H9 (cell line): ENCODE results near the gene COA8. TPM values are rescaled to one million over a fixed set of nuclear protein-coding genes. Genes with fewer than 3 reads are reported as not detected.

Source experiments
- DNase-seq: peaks from one replicate; pipeline ENCODE4 v3.0.0-alpha.2; 2017
- H2AFZ ChIP-seq: one replicate; pipeline ENCODE4 v1.6.1; 2013; ENCODE audit warnings: mild to moderate bottlenecking, low read length, control low read depth, moderate library complexity
- H2AK5ac ChIP-seq: 2 replicates; pipeline ENCODE4 v1.6.1; 2013; ENCODE audit warnings: low read length, control low read depth, mixed read lengths; ENCODE audit not compliant: insufficient read length
- H2BK120ac ChIP-seq: one replicate; pipeline ENCODE4 v1.6.1; 2013; ENCODE audit warnings: low read depth, mild to moderate bottlenecking, low read length, control low read depth, inconsistent platforms; ENCODE audit not compliant: poor library complexity, severe bottlenecking
- H2BK12ac ChIP-seq: 2 replicates; pipeline ENCODE4 v1.6.1; 2013; ENCODE audit warnings: low read length, control low read depth, mixed read lengths, low read depth; ENCODE audit not compliant: insufficient read length
- H2BK15ac ChIP-seq: 2 replicates; pipeline ENCODE4 v1.6.1; 2013; ENCODE audit warnings: low read depth, low read length, control low read depth
- H2BK20ac ChIP-seq: one replicate; pipeline ENCODE4 v1.6.1; 2013; ENCODE audit warnings: low read depth, mild to moderate bottlenecking, low read length, control low read depth, inconsistent platforms; ENCODE audit not compliant: poor library complexity, severe bottlenecking
- H2BK5ac ChIP-seq: 2 replicates; pipeline ENCODE4 v1.6.1; 2013; ENCODE audit warnings: low read length, control low read depth, mixed read lengths; ENCODE audit not compliant: insufficient read length
- H3K14ac ChIP-seq: 2 replicates; pipeline ENCODE4 v1.6.1; 2013; ENCODE audit warnings: low read length, control low read depth; ENCODE audit not compliant: insufficient read depth
- H3K18ac ChIP-seq: 2 replicates; pipeline ENCODE4 v1.6.1; 2013; ENCODE audit warnings: low read depth, mild to moderate bottlenecking, mixed read lengths, low read length, control low read depth; ENCODE audit not compliant: insufficient read length
- H3K23ac ChIP-seq: 2 replicates; pipeline ENCODE4 v1.6.1; 2013; ENCODE audit warnings: low read length, control low read depth, mixed read lengths, low read depth; ENCODE audit not compliant: insufficient read length
- H3K23me2 ChIP-seq: 2 replicates; pipeline ENCODE4 v1.6.1; 2013; ENCODE audit warnings: low read depth, mild to moderate bottlenecking, mixed read lengths, low read length, control low read depth; ENCODE audit not compliant: insufficient read length, poor library complexity, severe bottlenecking
- H3K27ac ChIP-seq: 2 replicates; pipeline ENCODE4 v1.5.1; 2013; ENCODE audit warnings: low read length, control low read depth, mixed read lengths, low read depth; ENCODE audit not compliant: insufficient read length
- H3K27me3 ChIP-seq: 2 replicates; pipeline ENCODE4 v1.6.1; 2013; ENCODE audit warnings: low read length, control low read depth, inconsistent platforms; ENCODE audit not compliant: insufficient read depth
- H3K4ac ChIP-seq: 2 replicates; pipeline ENCODE4 v1.6.1; 2013; ENCODE audit warnings: low read depth, mild to moderate bottlenecking, control low read depth, inconsistent platforms, low read length, moderate library complexity
- H3K4me1 ChIP-seq: 2 replicates; pipeline ENCODE4 v1.6.1; 2013; ENCODE audit warnings: low read length, control low read depth, inconsistent platforms; ENCODE audit not compliant: insufficient read depth
- H3K4me2 ChIP-seq: 2 replicates; pipeline ENCODE4 v1.6.1; 2013; ENCODE audit warnings: low read length, control low read depth, mixed read lengths; ENCODE audit not compliant: insufficient read length, insufficient read depth
- H3K56ac ChIP-seq: 2 replicates; pipeline ENCODE4 v1.6.1; 2013; ENCODE audit warnings: low read depth, mild to moderate bottlenecking, mixed read lengths, low read length, control low read depth; ENCODE audit not compliant: insufficient read length
- H3K79me1 ChIP-seq: 2 replicates; pipeline ENCODE4 v1.6.1; 2013; ENCODE audit warnings: low read depth, mild to moderate bottlenecking, moderate library complexity, low read length, control low read depth, inconsistent platforms; ENCODE audit not compliant: insufficient read depth, poor library complexity, severe bottlenecking
- H3K79me2 ChIP-seq: 2 replicates; pipeline ENCODE4 v1.6.1; 2013; ENCODE audit warnings: low read length, control low read depth, inconsistent platforms; ENCODE audit not compliant: insufficient read depth
- H3K9ac ChIP-seq: 2 replicates; pipeline ENCODE4 v1.6.1; 2013; ENCODE audit warnings: low read length, control low read depth, mixed read lengths; ENCODE audit not compliant: insufficient read length; ENCODE audit errors: extremely low read depth
- H3K9me3 ChIP-seq: one replicate; pipeline ENCODE4 v1.6.1; 2013; ENCODE audit warnings: low read depth, low read length, inconsistent platforms; ENCODE audit not compliant: control insufficient read depth
- H3T11ph ChIP-seq: one replicate; pipeline ENCODE4 v1.6.1; 2013; ENCODE audit warnings: mild to moderate bottlenecking, low read length, control low read depth, inconsistent platforms
- H4K20me1 ChIP-seq: one replicate; pipeline ENCODE4 v1.6.1; 2013; ENCODE audit not compliant: control insufficient read depth, insufficient read length, insufficient read depth
- H4K5ac ChIP-seq: 2 replicates; pipeline ENCODE4 v1.6.1; 2013; ENCODE audit warnings: low read depth, mild to moderate bottlenecking, mixed read lengths, low read length, control low read depth; ENCODE audit not compliant: insufficient read length
- H4K8ac ChIP-seq: replicated peaks from 2 replicates; pipeline ENCODE4 v1.6.1; 2013; ENCODE audit warnings: low read length, control low read depth, mixed read lengths, low read depth; ENCODE audit not compliant: insufficient read length
- H4K91ac ChIP-seq: 2 replicates; pipeline ENCODE4 v1.6.1; 2013; ENCODE audit warnings: low read depth, mild to moderate bottlenecking, moderate library complexity, mixed read lengths, low read length, control low read depth; ENCODE audit not compliant: insufficient read length
- H3K27ac Mint-ChIP-seq, 3 experiments: 2 replicates in 2 of 3; 3 replicates in 1 of 3; pipeline ENCODE4 v1.8.0; 2020 to 2021; ENCODE audit warnings: mixed read lengths in 3 of 3, mild to moderate bottlenecking in 1 of 3, moderate library complexity in 1 of 3
- H3K27me3 Mint-ChIP-seq: 2 replicates; pipeline ENCODE4 v1.8.0; 2021; ENCODE audit warnings: low read depth, mild to moderate bottlenecking, moderate library complexity, mixed read lengths
- H3K36me3 Mint-ChIP-seq, 3 experiments: 2 replicates in 2 of 3; 3 replicates in 1 of 3; pipeline ENCODE4 v1.8.0; 2020 to 2021; ENCODE audit warnings: low read depth in 3 of 3, mixed read lengths in 3 of 3; ENCODE audit not compliant: insufficient read depth in 1 of 3
- H3K4me1 Mint-ChIP-seq, 2 experiments: 2 replicates each; pipeline ENCODE4 v1.8.0; 2020; ENCODE audit warnings: mixed read lengths in 2 of 2
- H3K4me3 Mint-ChIP-seq, 2 experiments: 2 replicates in 1 of 2; 3 replicates in 1 of 2; pipeline ENCODE4 v1.8.0; 2020 to 2021; ENCODE audit warnings: mild to moderate bottlenecking in 2 of 2, mixed read lengths in 2 of 2, moderate library complexity in 1 of 2
- H3K9me3 Mint-ChIP-seq, 2 experiments: 2 replicates in 1 of 2; 3 replicates in 1 of 2; pipeline ENCODE4 v1.8.0; 2020; ENCODE audit warnings: mild to moderate bottlenecking in 2 of 2, mixed read lengths in 2 of 2, moderate library complexity in 1 of 2
- WGBS: extraction: QIAGEN DNeasy Blood & Tissue Kit; methylation state at CpG from one replicate; pipeline ENCODE4 v1.1.7; 2013; ENCODE audit warnings: missing lambda C conversion rate, low lambda C conversion rate, mixed read lengths; ENCODE audit not compliant: insufficient read length; ENCODE audit errors: extremely low coverage; 5-methylcytosine and 5-hydroxymethylcytosine counted together
- total RNA-seq: library from RNA; stranded (reverse); gene quantifications from 2 replicates; pipeline ENCODE4 v1.2.1, GENCODE V29; 2021
- TF ChIP-seq, protein P1 (sequence below): fragments of 200-600 bp; sonication (generic); conservative IDR thresholded peaks from 3 replicates; pipeline ENCODE4 v1.8.0; 2021; ENCODE audit warnings: antibody characterized with exemption, mild to moderate bottlenecking

Gene COA8
- total RNA-seq, 1 experiment from 2014 or later, result 45.5 TPM

DNA sequence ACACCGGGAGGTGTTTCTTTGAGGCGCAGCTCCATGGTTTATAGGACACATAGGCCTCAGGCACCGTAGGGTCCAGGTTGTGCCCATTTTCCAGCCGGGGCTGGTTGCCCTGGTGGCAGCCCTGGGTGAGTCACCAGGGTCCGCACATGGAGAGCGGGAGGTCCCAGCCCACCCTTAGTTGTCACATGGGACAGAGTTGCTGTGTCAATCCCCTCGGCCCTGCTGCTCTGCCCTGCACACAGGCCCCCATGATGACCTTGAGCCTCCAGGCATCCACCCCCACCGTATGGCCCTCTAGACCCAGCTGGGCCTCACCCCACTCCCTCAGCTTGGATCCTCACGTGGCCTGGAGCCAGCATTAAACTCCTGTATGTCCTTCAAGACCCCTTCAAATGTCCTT, 26.1 kb upstream of the COA8 start:
- Histone ChIP-seq H2BK15ac (no peak overlapping the region), H3K9me3 (no peaks in the 10 kb centered on the region), H3K27ac (no peak overlapping the region), H3K18ac (no peak overlapping the region), H3K4me2 (no peak overlapping the region), H3T11ph (no peak overlapping the region), H3K27me3 (no peaks in the 10 kb centered on the region), H3K79me1 (no peaks in the 10 kb centered on the region), H3K4me1 (no peaks in the 10 kb centered on the region), H2BK20ac (no peak overlapping the region), H3K79me2 (no peaks in the 10 kb centered on the region), H2BK120ac (no peak overlapping the region), H3K4ac (no peak overlapping the region), H4K8ac (no peak overlapping the region), H3K56ac (no peak overlapping the region), H4K91ac (no peak overlapping the region), H2BK12ac (no peak overlapping the region), H3K14ac (no peak overlapping the region; the same call in 1 of the 2 replicates), H4K5ac (no peak overlapping the region), H3K23ac (no peak overlapping the region), H3K9ac (no peak overlapping the region), H4K20me1 (no peaks in the 10 kb centered on the region), H3K23me2 (no peaks in the 10 kb centered on the region), H2BK5ac (no peak overlapping the region), H2AFZ (no peak overlapping the region), H2AK5ac (no peak overlapping the region)
- TF ChIP-seq, protein P1, sequence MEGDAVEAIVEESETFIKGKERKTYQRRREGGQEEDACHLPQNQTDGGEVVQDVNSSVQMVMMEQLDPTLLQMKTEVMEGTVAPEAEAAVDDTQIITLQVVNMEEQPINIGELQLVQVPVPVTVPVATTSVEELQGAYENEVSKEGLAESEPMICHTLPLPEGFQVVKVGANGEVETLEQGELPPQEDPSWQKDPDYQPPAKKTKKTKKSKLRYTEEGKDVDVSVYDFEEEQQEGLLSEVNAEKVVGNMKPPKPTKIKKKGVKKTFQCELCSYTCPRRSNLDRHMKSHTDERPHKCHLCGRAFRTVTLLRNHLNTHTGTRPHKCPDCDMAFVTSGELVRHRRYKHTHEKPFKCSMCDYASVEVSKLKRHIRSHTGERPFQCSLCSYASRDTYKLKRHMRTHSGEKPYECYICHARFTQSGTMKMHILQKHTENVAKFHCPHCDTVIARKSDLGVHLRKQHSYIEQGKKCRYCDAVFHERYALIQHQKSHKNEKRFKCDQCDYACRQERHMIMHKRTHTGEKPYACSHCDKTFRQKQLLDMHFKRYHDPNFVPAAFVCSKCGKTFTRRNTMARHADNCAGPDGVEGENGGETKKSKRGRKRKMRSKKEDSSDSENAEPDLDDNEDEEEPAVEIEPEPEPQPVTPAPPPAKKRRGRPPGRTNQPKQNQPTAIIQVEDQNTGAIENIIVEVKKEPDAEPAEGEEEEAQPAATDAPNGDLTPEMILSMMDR, result no peak
- no CpG with 5 or more reads among the region's 9 CpGs for WGBS
- Mint-ChIP-seq H3K9me3 (no peaks in the 10 kb centered on the region), H3K4me3 (no peak overlapping the region), H3K36me3 (peaks cover 0 to 2% (median 0%) of the 10 kb centered on the region in 3 experiments; a peak in 1 of 7 replicates), H3K27me3 (peaks cover 15% of the 10 kb centered on the region), H3K27ac (peak overlapping the region in 1 of 3 experiments; percentile 46; a peak in 1 of 7 replicates), H3K4me1 (peaks cover 1 to 14% of the 10 kb centered on the region in 2 experiments; a peak in 3 of 4 replicates)
- DNase-seq, result no peak
